K562 (cell line): ENCODE measurements around the gene AMMECR1. TPM values are rescaled to one million over a fixed set of nuclear protein-coding genes. Genes with fewer than 3 reads are reported as not detected.

ENCODE experiments used
- ATAC-seq: fragments of 200-7000 bp; cut with Tn5 transposase; 3 replicates; pipeline ENCODE4 v1.9.1; 2020; ENCODE audit warnings: moderate library complexity
- BruUV-seq: library from RNA; stranded (reverse); fragments of 400-500 nt; replicated peaks from 2 replicates; lab custom pipeline; 2021; lab: Mats Ljungman, UMichigan
- CTCF ChIA-PET: fragments of 300-600 bp; formaldehyde crosslinking; extraction: SDS; loops from one replicate; lab custom pipeline; 2021; ENCODE audit warnings: low intra/inter-chr PET ratio; lab: Yijun Ruan, JAX
- POLR2A ChIA-PET: fragments of 300-600, 350-650 bp; sonication (Branson Sonifier 250); formaldehyde crosslinking; extraction: SDS; loops from one replicate; lab custom pipeline; 2021; ENCODE audit warnings: antibody characterized with exemption, inconsistent platforms; lab: Yijun Ruan, JAX
- DNase-seq, 4 experiments: peaks; one replicate each; pipeline versions ENCODE4 v3.0.0 to v3.0.0-alpha.2; 2011 to 2018; ENCODE audit warnings: low spot score in 3 of 4, mixed read lengths in 3 of 4; ENCODE audit errors: extremely low read depth in 1 of 4
- FAIRE-seq: peaks from 2 replicates; lab custom pipeline; 2011; peaks lifted over from hg19 to GRCh38; lab: Jason Lieb, UNC
- H2AFZ ChIP-seq: 2 replicates; pipeline ENCODE4 v1.6.0; 2011; ENCODE audit warnings: low read depth, low read length, control low read depth, inconsistent platforms
- H3K27ac ChIP-seq: fragments of 200-600 bp; 3 replicates; pipeline ENCODE4 v1.8.0; 2011; ENCODE audit warnings: low read depth, mild to moderate bottlenecking, control low read depth, inconsistent platforms, low read length, moderate library complexity, mixed read lengths; ENCODE audit errors: extremely low read depth
- H3K27me3 ChIP-seq, 2 experiments: fragments of 300-600 bp in 1 of 2; 2 replicates in 1 of 2; 3 replicates in 1 of 2; pipeline versions ENCODE4 v1.6.0 to v1.8.0; 2011; ENCODE audit warnings: inconsistent platforms in 2 of 2, low read length in 2 of 2, mild to moderate bottlenecking in 1 of 2, mixed read lengths in 1 of 2, moderate library complexity in 1 of 2; ENCODE audit not compliant: control insufficient read depth in 2 of 2, insufficient read depth in 2 of 2
- H3K36me3 ChIP-seq: fragments of 300-600 bp; 3 replicates; pipeline ENCODE4 v1.8.0; 2011; ENCODE audit warnings: mild to moderate bottlenecking, low read length, inconsistent platforms; ENCODE audit not compliant: control insufficient read depth, insufficient read depth
- H3K4me1 ChIP-seq, 2 experiments: fragments of 200-600 bp in 1 of 2; replicated peaks in 1 of 2; 2 replicates in 1 of 2; 3 replicates in 1 of 2; pipeline versions ENCODE4 v1.5.1 to v1.8.0; 2011; ENCODE audit warnings: inconsistent platforms in 2 of 2, low read length in 2 of 2, mild to moderate bottlenecking in 1 of 2, mixed read lengths in 1 of 2, moderate library complexity in 1 of 2; ENCODE audit not compliant: control insufficient read depth in 2 of 2, insufficient read depth in 2 of 2
- H3K4me2 ChIP-seq: 2 replicates; pipeline ENCODE4 v1.6.1; 2011; ENCODE audit warnings: low read length, control low read depth, inconsistent platforms, mixed read lengths; ENCODE audit not compliant: insufficient read depth
- H3K4me3 ChIP-seq: fragments of 200-600 bp; sonication (generic), shearing (Covaris generic); 2 replicates; pipeline ENCODE4 v1.5.1; 2016; ENCODE audit warnings: control low read depth, inconsistent platforms
- H3K79me2 ChIP-seq: fragments of 200-600 bp; 3 replicates; pipeline ENCODE4 v1.8.0; 2011; ENCODE audit warnings: low read length, inconsistent platforms; ENCODE audit not compliant: control insufficient read depth, insufficient read depth
- H3K9ac ChIP-seq, 2 experiments: 2 replicates each; pipeline versions ENCODE4 v1.6.0 to v1.6.1; 2011; ENCODE audit warnings: low read depth in 2 of 2, low read length in 2 of 2, control low read depth in 1 of 2, inconsistent platforms in 1 of 2, mild to moderate bottlenecking in 1 of 2, mixed read lengths in 1 of 2; ENCODE audit not compliant: insufficient read depth in 1 of 2
- H3K9me1 ChIP-seq: one replicate; pipeline ENCODE4 v1.6.0; 2011; ENCODE audit warnings: inconsistent platforms, mild to moderate bottlenecking, low read length, moderate library complexity; ENCODE audit not compliant: control insufficient read depth, insufficient read depth
- H3K9me3 ChIP-seq: replicated peaks from 2 replicates; pipeline ENCODE4 v1.5.1; 2011; ENCODE audit warnings: low read depth, low read length, inconsistent platforms; ENCODE audit not compliant: control insufficient read depth, insufficient read depth
- H4K20me1 ChIP-seq: replicated peaks from 2 replicates; pipeline ENCODE4 v1.6.1; 2011; ENCODE audit warnings: low read length, inconsistent platforms, mixed read lengths; ENCODE audit not compliant: control insufficient read depth, insufficient read depth
- ADNP ChIP-seq: fragments of 200-800 bp; sonication (Bioruptor generic); IDR thresholded peaks from 2 replicates; pipeline ENCODE4 v1.6.1; 2016; ENCODE audit warnings: missing genetic modification characterization, missing compliant biosample characterization
- ARID1B ChIP-seq: fragments of 450-650 bp; IDR thresholded peaks from 2 replicates; pipeline ENCODE4 v1.6.1; 2016; ENCODE audit warnings: antibody characterized with exemption, mild to moderate bottlenecking, inconsistent platforms
- BMI1 ChIP-seq: fragments of 150-350 bp; IDR thresholded peaks from 2 replicates; pipeline ENCODE4 v1.6.1; 2014; ENCODE audit warnings: low read length
- CREBBP ChIP-seq: IDR thresholded peaks from one replicate; pipeline ENCODE4 v1.6.1; 2012; ENCODE audit warnings: low read depth, mild to moderate bottlenecking, control low read depth, inconsistent platforms, low read length
- CXXC5 ChIP-seq: fragments of 250-450 bp; sonication (Bioruptor Pico); IDR thresholded peaks from 2 replicates; pipeline ENCODE4 v1.8.0; 2022; ENCODE audit warnings: inconsistent platforms, mild to moderate bottlenecking, moderate library complexity
- EP300 ChIP-seq: IDR thresholded peaks from 2 replicates; pipeline ENCODE4 v1.6.1; 2012; ENCODE audit warnings: low read length, improper control_type of control experiment
- ETV1 ChIP-seq: fragments of 450-650 bp; conservative IDR thresholded peaks from 2 replicates; pipeline ENCODE4 v1.6.1; 2016; ENCODE audit warnings: missing genetic modification characterization, control low read depth, low read depth, missing compliant biosample characterization
- GABPA ChIP-seq: fragments of 200-800 bp; sonication (Bioruptor generic); conservative IDR thresholded peaks from 2 replicates; pipeline ENCODE4 v1.6.1; 2016; ENCODE audit warnings: low read depth, missing genetic modification characterization, missing compliant biosample characterization
- KDM2B ChIP-seq: fragments of 250-450 bp; sonication (Bioruptor Pico); IDR thresholded peaks from 2 replicates; pipeline ENCODE4 v1.8.0; 2021; ENCODE audit warnings: mild to moderate bottlenecking, moderate library complexity
- MECOM ChIP-seq: fragments of 250-450 bp; sonication (Bioruptor Pico); IDR thresholded peaks from 2 replicates; pipeline ENCODE4 v1.8.0; 2022; ENCODE audit warnings: inconsistent platforms
- MIER1 ChIP-seq: fragments of 450-650 bp; IDR thresholded peaks from 2 replicates; pipeline ENCODE4 v1.6.1; 2016; ENCODE audit warnings: antibody characterized with exemption, mild to moderate bottlenecking, low read depth
- MTA3 ChIP-seq: fragments of 450-650 bp; formaldehyde crosslinking; IDR thresholded peaks from 2 replicates; pipeline ENCODE4 v1.6.1; 2017; ENCODE audit warnings: mild to moderate bottlenecking, borderline replicate concordance
- MYBL2 ChIP-seq, 2 experiments: fragments of 450-650 bp in 1 of 2; sonication (generic) in 1 of 2; formaldehyde crosslinking in 1 of 2; IDR thresholded peaks; 2 replicates each; pipeline versions ENCODE4 v1.6.1 to v1.8.1; 2017 to 2022; ENCODE audit warnings: borderline replicate concordance in 1 of 2, inconsistent platforms in 1 of 2, low read depth in 1 of 2, mild to moderate bottlenecking in 1 of 2, missing genetic modification reagents in 1 of 2, moderate library complexity in 1 of 2
- PCBP2 ChIP-seq: fragments of 200-400 bp; formaldehyde crosslinking; IDR thresholded peaks from 2 replicates; pipeline ENCODE4 v1.6.1; 2018; ENCODE audit warnings: low read length, low read depth, mild to moderate bottlenecking, moderate library complexity; ENCODE audit not compliant: poor library complexity, severe bottlenecking
- SPI1 ChIP-seq: IDR thresholded peaks from 2 replicates; pipeline ENCODE4 v1.6.1; 2011; ENCODE audit warnings: low read depth, low read length, control low read depth, borderline replicate concordance
- ZNF174 ChIP-seq: fragments of 250-450 bp; sonication (Bioruptor Pico); IDR thresholded peaks from 2 replicates; pipeline ENCODE4 v1.4.0; 2020; ENCODE audit warnings: mild to moderate bottlenecking
- WGBS: fragments of 100-300 bp; shearing (Covaris generic); methylation state at CpG from one replicate; pipeline ENCODE4 v1.1.6; 2016; ENCODE audit warnings: low coverage, mixed read lengths; ENCODE audit not compliant: insufficient coverage; ENCODE audit errors: missing lambda C conversion rate; 5-methylcytosine and 5-hydroxymethylcytosine counted together
- in situ Hi-C: fragments of 300-500 bp; cut with MboI; formaldehyde crosslinking; loops from 4 replicates; pipeline ENCODE4 v1.15.0; 2018; ENCODE audit warnings: inconsistent platforms, mixed read lengths
- intact Hi-C: fragments of 100-400 bp; cut with micrococcal nuclease; formaldehyde crosslinking; loops from 2 replicates; pipeline ENCODE4 v1.14.2; 2022
- polyA plus RNA-seq, 8 experiments: library from polyadenylated mRNA; depleted of rRNA in 4 of 8; stranded (reverse) in 5 of 8; unstranded in 3 of 8; fragments of >200 nt; fragmentation: Nextera tagmentation in 2 of 8; fragmentation: Illumina TruSeq in 1 of 8; extraction: Ambion mirVana in 2 of 8; extraction: Trizol in 1 of 8; gene quantifications; 2 replicates each; pipeline versions ENCODE4 v1.2.1 to v1.2.3, GENCODE V29; 2011 to 2014; ENCODE audit warnings: inconsistent platforms in 1 of 8, missing spikeins in 1 of 8
- total RNA-seq, 7 experiments: library from RNA; depleted of rRNA in 6 of 7; stranded (reverse); fragments of >200 nt in 6 of 7; fragmentation: Illumina TruSeq in 2 of 7; extraction: Trizol in 2 of 7; gene quantifications; 2 replicates each; pipeline versions ENCODE4 v1.2.1 to v1.2.3, GENCODE V29; 2011 to 2021; ENCODE audit warnings: low replicate concordance in 1 of 7
- TF ChIP-seq, protein P1 (sequence below): fragments of 250-450 bp; sonication (Bioruptor Pico); IDR thresholded peaks from 2 replicates; pipeline ENCODE4 v1.8.0; 2022; ENCODE audit warnings: moderate library complexity, mild to moderate bottlenecking, inconsistent platforms
- TF ChIP-seq, protein P2 (sequence below): fragments of 250-450 bp; sonication (Bioruptor Pico); IDR thresholded peaks from 2 replicates; pipeline ENCODE4 v1.8.0; 2022; ENCODE audit warnings: inconsistent platforms, mild to moderate bottlenecking, moderate library complexity, borderline replicate concordance

Gene AMMECR1
- total and polyA plus RNA-seq, 9 of the 15 experiments (the other 6 are each of a cell fraction or from before 2014, with no cell fraction given) = 13.9 to 36.7 (median 23.6) TPM

DNA sequence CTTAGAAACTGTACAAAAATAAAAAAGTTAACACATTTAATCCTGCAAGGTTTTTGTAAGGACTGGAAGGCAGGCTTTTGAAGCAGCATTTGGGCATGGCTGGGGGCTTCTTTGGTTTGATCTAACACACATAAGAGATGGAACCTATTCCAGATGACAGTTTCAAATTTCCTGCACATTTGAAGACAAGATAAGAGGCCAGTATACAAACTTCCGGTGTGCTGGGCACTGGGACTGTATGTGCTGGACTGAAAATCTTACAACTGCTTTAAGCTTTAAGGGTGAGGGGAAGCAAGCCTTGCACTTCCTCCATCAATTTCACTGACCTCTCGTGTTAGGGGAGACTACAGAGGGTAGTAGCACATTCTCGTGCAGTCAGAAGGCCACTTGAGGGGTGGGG, 122.9 kb downstream of the AMMECR1 start:
- ChIA-PET POLR2A (interaction anchor here (1.2 kb wide), 1 partner anchor 16 kb away, joined by 4 read pairs; no protein-coding TSS in a partner anchor), CTCF (no interaction called here)
- H3K9me1 ChIP-seq = no peaks in the 10 kb centered on the region
- H3K79me2 ChIP-seq = no peaks in the 10 kb centered on the region
- peak in 1 of 4 experiments; percentile 54 for DNase-seq
- TF ChIP-seq ETV1 (tag) (peak; percentile 46), GABPA (tag) (peak; percentile 51), MIER1 (0 out of 2 replicates have a peak, but pooled peaks have one; percentile 28), MYBL2 (IDR thresholded peaks at IDR 0.05; ENCODE audit: low read depth) (0 out of 2 replicates have a peak, but pooled peaks have one; percentile 29), MYBL2 (CRISPR knock-in tag; IDR thresholded peaks at IDR 0.05; ENCODE audit: borderline replicate concordance) (no peak), KDM2B (CRISPR knock-in tag) (no peak), MECOM (CRISPR knock-in tag) (peak; percentile 51; the same call in 1 of the 2 replicates), ADNP (tag) (no peak), PCBP2 (no peak), CXXC5 (CRISPR knock-in tag) (peak; percentile 10; the same call in 1 of the 2 replicates), SPI1 (peak; percentile 9; the same call in 1 of the 2 replicates), CREBBP (no peak), ZNF174 (no peak), ARID1B (peak; percentile 47; the same call in 1 of the 2 replicates), BMI1 (no peak), MTA3 (no peak), EP300 (peak; percentile 68; the same call in 1 of the 2 replicates)
- TF ChIP-seq, protein P1, sequence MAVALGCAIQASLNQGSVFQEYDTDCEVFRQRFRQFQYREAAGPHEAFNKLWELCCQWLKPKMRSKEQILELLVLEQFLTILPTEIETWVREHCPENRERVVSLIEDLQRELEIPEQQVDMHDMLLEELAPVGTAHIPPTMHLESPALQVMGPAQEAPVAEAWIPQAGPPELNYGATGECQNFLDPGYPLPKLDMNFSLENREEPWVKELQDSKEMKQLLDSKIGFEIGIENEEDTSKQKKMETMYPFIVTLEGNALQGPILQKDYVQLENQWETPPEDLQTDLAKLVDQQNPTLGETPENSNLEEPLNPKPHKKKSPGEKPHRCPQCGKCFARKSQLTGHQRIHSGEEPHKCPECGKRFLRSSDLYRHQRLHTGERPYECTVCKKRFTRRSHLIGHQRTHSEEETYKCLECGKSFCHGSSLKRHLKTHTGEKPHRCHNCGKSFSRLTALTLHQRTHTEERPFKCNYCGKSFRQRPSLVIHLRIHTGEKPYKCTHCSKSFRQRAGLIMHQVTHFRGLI (CRISPR knock-in tag) = no peak
- TF ChIP-seq, protein P2, sequence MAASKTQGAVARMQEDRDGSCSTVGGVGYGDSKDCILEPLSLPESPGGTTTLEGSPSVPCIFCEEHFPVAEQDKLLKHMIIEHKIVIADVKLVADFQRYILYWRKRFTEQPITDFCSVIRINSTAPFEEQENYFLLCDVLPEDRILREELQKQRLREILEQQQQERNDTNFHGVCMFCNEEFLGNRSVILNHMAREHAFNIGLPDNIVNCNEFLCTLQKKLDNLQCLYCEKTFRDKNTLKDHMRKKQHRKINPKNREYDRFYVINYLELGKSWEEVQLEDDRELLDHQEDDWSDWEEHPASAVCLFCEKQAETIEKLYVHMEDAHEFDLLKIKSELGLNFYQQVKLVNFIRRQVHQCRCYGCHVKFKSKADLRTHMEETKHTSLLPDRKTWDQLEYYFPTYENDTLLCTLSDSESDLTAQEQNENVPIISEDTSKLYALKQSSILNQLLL (CRISPR knock-in tag) = no peak
- in situ Hi-C loops = no loop called here
- peak; percentile 81 for ATAC-seq
- peak overlapping the region in 1 of 2 experiments; percentile 29; a peak in 1 of 4 replicates for H3K9ac ChIP-seq
- H3K4me1 ChIP-seq = peaks cover 0 to 7% of the 10 kb centered on the region in 2 experiments; a peak in 2 of 5 replicates
- peak; percentile 73 for FAIRE-seq
- WGBS = 10% methylated on average over 3 of the region's 3 CpGs
- H4K20me1 ChIP-seq = no peaks in the 10 kb centered on the region
- H3K4me3 ChIP-seq = no peak overlapping the region
- no peak overlapping the region for H2AFZ ChIP-seq
- no peaks in the 10 kb centered on the region for H3K27me3 ChIP-seq
- peak overlapping the region; percentile 50 for H3K27ac ChIP-seq
- no TSS peak for BruUV-seq
- intact Hi-C loops = no loop called here
- H3K36me3 ChIP-seq = peaks cover 36% of the 10 kb centered on the region; the same call in 2 of the 3 replicates
- H3K4me2 ChIP-seq = peak overlapping the region; percentile 47; the same call in 1 of the 2 replicates
- no peaks in the 10 kb centered on the region for H3K9me3 ChIP-seq
